Fibroblast of pulmonary artery (primary cell): ENCODE results near the gene EID3.

Source experiments
- DNase-seq: peaks from one replicate; pipeline ENCODE4 v3.0.0-alpha.2; 2010; ENCODE audit warnings: low read depth
- H3K4me3 ChIP-seq: replicated peaks from 2 replicates; pipeline ENCODE4 v1.5.1; 2011; ENCODE audit warnings: low read depth, mild to moderate bottlenecking, control low read depth, low read length, moderate library complexity
- CTCF ChIP-seq: IDR thresholded peaks from 2 replicates; pipeline ENCODE4 v1.5.1; 2011; ENCODE audit warnings: mild to moderate bottlenecking, control low read depth, low read length, inconsistent platforms; ENCODE audit errors: missing control alignments

The EID3 gene

GRCh38 chr12:104351057-104351983 is 47.8 kb downstream of the EID3 start:
- H3K4me3 ChIP-seq: no peak overlapping the region
- DNase-seq: no peak
- TF ChIP-seq CTCF: no peak

DNA sequence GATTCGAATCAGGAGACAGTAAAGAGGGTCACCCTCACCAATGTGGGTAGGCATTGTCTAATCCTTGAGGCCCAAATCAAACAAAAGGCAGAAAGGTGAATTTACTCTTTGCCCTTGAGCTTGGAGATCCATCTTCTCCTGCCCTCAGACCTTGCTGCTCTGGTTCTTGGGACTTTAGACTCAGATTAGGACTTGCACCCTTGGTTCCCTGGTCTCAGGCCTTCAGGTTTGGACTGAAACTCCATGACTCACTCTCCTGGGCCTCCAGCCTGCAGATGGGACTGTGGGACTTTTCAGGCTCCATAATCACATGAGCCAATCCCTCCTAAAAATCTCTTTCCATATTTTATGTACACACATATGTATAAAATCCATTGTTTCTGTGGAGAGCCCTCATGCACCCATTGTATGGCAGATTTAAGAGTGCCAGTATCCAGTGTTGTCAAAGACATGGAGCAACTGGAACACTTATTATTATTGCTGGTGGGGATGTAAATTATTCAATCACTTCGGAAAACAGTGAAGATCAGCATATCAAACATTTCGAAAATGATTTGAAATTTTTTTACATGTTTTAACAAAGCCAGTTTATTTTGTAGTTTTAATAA is 48.7 kb downstream of the EID3 start:
- DNase-seq: peak; percentile 60
- TF ChIP-seq CTCF: no peak
- no peak overlapping the region for H3K4me3 ChIP-seq

GRCh38 chr12:104353012-104353981 is 49.8 kb downstream of the EID3 start:
- H3K4me3 ChIP-seq: no peak overlapping the region
- TF ChIP-seq CTCF: no peak
- no peak for DNase-seq

DNA sequence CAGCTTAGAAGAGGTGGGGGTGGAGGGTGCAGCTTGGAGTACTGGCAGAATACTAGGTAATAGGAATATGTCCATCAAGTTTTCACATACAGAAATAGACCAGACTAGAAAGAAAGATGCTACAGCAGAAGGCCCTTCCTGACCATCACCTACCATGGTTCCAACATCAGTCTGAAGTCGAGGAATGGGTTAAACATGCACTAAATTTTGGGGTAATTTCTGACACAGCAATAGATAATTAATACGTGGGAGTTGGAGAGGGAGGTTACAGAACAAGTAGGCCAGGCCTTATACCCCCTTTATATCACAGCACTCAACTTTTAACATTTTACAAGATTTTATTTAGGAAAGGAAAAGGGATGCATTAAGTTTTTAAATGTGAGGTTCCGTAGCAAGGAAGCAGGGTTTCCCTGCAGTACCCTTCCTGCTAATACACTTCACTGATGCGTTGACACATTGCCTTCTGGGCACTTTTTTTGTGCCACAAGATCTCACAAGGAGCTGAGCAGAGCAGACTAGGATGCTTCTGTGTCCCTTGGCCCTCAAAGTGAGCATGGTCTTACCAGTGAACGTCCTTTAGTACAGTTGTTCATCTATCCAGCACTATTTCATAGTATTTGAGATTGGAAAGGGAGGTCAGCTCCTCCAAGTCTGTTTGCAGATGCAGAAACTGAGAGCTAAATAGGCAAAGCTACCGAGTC is 50.8 kb downstream of the EID3 start:
- TF ChIP-seq CTCF: no peak
- DNase-seq: no peak
- no peak overlapping the region for H3K4me3 ChIP-seq
